Karpas-422 (cell line): ENCODE measurements around the gene RIPPLY2. TPM values are rescaled to one million over a fixed set of nuclear protein-coding genes. Genes with fewer than 3 reads are reported as not detected.
"Not testable (repeated sequence)": the region's sequence is repeated elsewhere in the genome, so short reads cannot be mapped to it uniquely, and the experiment has no call there.

Experiments used
- DNase-seq: peaks from one replicate; pipeline ENCODE4 v3.0.0-alpha.2; 2015
- H2AFZ ChIP-seq: fragments of 200-600 bp; sonication (generic); 2 replicates; pipeline ENCODE4 v1.6.1; 2014; ENCODE audit warnings: antibody characterized with exemption, low read length, mixed read lengths
- H3K27ac ChIP-seq: fragments of 200-600 bp; sonication (generic); 2 replicates; pipeline ENCODE4 v1.5.1; 2014; ENCODE audit warnings: mild to moderate bottlenecking, low read length, moderate library complexity
- H3K27me3 ChIP-seq: fragments of 200-600 bp; sonication (generic); 2 replicates; pipeline ENCODE4 v1.6.1; 2014; ENCODE audit warnings: low read length, mixed read lengths
- H3K36me3 ChIP-seq: fragments of 200-600 bp; sonication (generic); 2 replicates; pipeline ENCODE4 v1.6.1; 2014; ENCODE audit warnings: low read length, mixed read lengths; ENCODE audit not compliant: insufficient read depth
- H3K4me1 ChIP-seq: fragments of 200-600 bp; sonication (generic); 2 replicates; pipeline ENCODE4 v1.6.1; 2014; ENCODE audit warnings: mild to moderate bottlenecking, low read length, mixed read lengths
- H3K4me2 ChIP-seq: fragments of 200-600 bp; sonication (generic); 2 replicates; pipeline ENCODE4 v1.6.1; 2014; ENCODE audit warnings: low read length, low read depth, mild to moderate bottlenecking; ENCODE audit not compliant: poor library complexity, severe bottlenecking
- H3K4me3 ChIP-seq: fragments of 200-600 bp; sonication (generic); 2 replicates; pipeline ENCODE4 v1.5.1; 2014; ENCODE audit warnings: mild to moderate bottlenecking, antibody characterized with exemption, low read length, mixed read lengths
- H3K79me2 ChIP-seq: fragments of 200-600 bp; sonication (generic); 2 replicates; pipeline ENCODE4 v1.6.1; 2014; ENCODE audit warnings: mild to moderate bottlenecking, low read length, mixed read lengths
- H3K9ac ChIP-seq: fragments of 200-600 bp; sonication (generic); 2 replicates; pipeline ENCODE4 v1.6.0; 2014; ENCODE audit warnings: low read length
- H3K9me2 ChIP-seq: fragments of 200-600 bp; sonication (generic), shearing (Covaris generic); replicated peaks from 2 replicates; pipeline ENCODE4 v1.6.0; 2014; ENCODE audit warnings: mild to moderate bottlenecking, low read length, moderate library complexity; ENCODE audit not compliant: insufficient read depth
- H3K9me3 ChIP-seq: fragments of 300-700, 200-600 bp; sonication (generic); 2 replicates; pipeline ENCODE4 v1.6.1; 2014; ENCODE audit warnings: low read length, mixed read lengths
- H4K20me1 ChIP-seq: fragments of 200-600 bp; sonication (generic); 2 replicates; pipeline ENCODE4 v1.6.1; 2014; ENCODE audit warnings: mild to moderate bottlenecking, antibody characterized with exemption, low read length, low read depth; ENCODE audit not compliant: insufficient read depth
- total RNA-seq: library from RNA; depleted of rRNA; stranded (reverse); fragments of >200 nt; shearing (Covaris generic); gene quantifications from 2 replicates; pipeline ENCODE4 v1.2.3, GENCODE V29; 2014; ENCODE audit warnings: low replicate concordance

The RIPPLY2 gene
- total RNA-seq, 1 experiment from 2014 or later, result not detected

DNA sequence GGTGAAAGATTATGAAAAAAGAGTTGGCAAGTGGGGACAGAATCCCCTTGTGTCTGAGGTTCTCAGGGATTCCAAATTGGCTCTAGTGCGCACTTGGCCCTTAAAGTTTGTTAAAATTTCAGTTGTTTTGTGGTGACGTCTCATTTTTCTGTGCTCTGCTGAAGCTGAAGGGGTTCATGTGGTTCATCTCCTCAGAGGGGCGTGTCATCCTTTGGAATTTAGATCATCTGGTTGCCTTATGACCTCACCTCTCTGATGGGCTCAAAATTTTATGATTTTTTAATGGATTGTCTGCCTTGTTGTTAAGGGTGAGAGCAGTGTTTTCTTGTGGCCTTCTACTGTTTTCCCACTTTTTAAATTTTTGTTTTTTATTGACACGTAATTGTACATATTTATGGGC is 26.6 kb downstream of the RIPPLY2 start:
- Histone ChIP-seq H3K79me2 (peaks cover 94% of the 10 kb centered on the region), H3K27me3 (no peaks in the 10 kb centered on the region), H4K20me1 (no peaks in the 10 kb centered on the region), H3K36me3 (no peaks in the 10 kb centered on the region), H3K9ac (no peak overlapping the region), H3K4me3 (no peak overlapping the region), H3K9me3 (no peaks in the 10 kb centered on the region), H2AFZ (no peak overlapping the region), H3K4me2 (no peak overlapping the region), H3K9me2 (no peaks in the 10 kb centered on the region), H3K4me1 (peaks cover 22% of the 10 kb centered on the region), H3K27ac (no peak overlapping the region)
- DNase-seq, result no peak

DNA sequence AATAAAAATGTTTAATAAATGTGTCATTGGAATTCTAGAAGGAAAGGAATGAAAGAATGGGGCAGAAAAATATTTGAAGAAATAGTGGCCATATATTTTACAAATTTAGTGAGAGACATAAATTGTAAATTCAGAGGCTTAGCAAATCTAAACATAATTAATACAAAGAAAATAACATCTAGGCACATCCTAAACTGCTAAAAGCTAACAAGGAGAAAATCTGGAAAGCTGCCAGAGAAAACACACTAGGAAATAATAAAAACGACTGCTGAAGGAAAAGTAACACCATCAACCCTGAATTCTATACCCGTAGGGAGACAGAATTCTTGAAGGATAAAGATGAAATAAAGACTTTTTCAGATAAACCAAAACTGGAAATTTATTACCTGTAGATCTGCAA is 30.1 kb downstream of the RIPPLY2 start:
- H3K9ac ChIP-seq, result no peak overlapping the region

DNA sequence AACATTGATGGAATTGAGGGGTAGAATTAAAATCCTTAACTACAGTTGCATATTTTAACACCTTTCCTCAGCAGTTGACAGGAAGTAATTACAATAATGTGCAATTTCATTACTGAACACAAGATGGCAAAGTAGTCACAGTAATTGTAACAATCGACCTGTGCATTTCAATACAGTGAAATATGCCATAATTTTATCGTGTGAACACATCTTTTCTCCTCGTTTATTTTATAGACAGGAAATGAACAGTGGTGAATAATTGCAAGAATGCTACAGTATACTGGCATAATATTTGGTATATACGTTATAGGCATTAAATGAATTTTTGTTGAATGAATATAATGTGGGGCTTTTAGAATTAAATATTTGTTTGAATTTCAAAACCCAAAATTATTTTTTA is 31.4 kb downstream of the RIPPLY2 start:
- no peaks in the 10 kb centered on the region for H3K27me3 ChIP-seq
- no peak overlapping the region for H3K4me3 ChIP-seq
- H3K27ac ChIP-seq, result no peak overlapping the region
- H3K9me3 ChIP-seq, result no peaks in the 10 kb centered on the region
- H3K4me2 ChIP-seq, result peak overlapping the region; percentile 35
- peaks cover 96% of the 10 kb centered on the region for H3K79me2 ChIP-seq
- no peak overlapping the region for H2AFZ ChIP-seq
- H3K9ac ChIP-seq, result no peak overlapping the region
- H3K36me3 ChIP-seq, result peaks cover 7% of the 10 kb centered on the region; the same call in 1 of the 2 replicates
- no peaks in the 10 kb centered on the region for H3K9me2 ChIP-seq
- peaks cover 2% of the 10 kb centered on the region; the same call in 1 of the 2 replicates for H3K4me1 ChIP-seq
- DNase-seq, result peak; percentile 84
- H4K20me1 ChIP-seq, result no peaks in the 10 kb centered on the region

More for the DNA sequence above, 30.1 kb downstream of the RIPPLY2 start:
- H3K36me3 ChIP-seq, result no peaks in the 10 kb centered on the region
- H3K27ac ChIP-seq, result no peak overlapping the region
- H3K4me3 ChIP-seq, result no peak overlapping the region
- peaks cover 96% of the 10 kb centered on the region for H3K79me2 ChIP-seq
- no peaks in the 10 kb centered on the region for H3K27me3 ChIP-seq
- H3K9me3 ChIP-seq, result no peaks in the 10 kb centered on the region
- no peak overlapping the region for H3K4me2 ChIP-seq
- H3K9me2 ChIP-seq, result no peaks in the 10 kb centered on the region
- no peaks in the 10 kb centered on the region for H4K20me1 ChIP-seq
- peaks cover 11% of the 10 kb centered on the region for H3K4me1 ChIP-seq
- no peak for DNase-seq
- H2AFZ ChIP-seq, result no peak overlapping the region

DNA sequence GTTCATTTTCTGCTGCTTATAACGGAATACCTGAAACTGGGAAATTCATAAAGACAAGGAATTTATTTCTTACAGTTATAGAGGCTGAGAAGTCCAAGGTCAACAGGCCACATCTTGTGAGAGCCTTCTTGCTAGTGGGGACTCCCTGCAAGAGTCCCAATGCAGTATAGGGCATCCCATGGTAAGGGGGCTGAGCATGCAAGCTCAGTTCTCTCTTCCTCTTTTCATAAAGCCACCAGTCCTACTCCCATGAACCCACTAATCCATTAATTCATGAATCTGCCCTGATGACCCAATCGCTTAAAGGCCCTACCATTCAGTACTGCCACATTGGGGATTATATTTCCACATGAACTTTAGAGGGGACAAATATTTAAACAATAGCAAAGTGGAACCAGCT is 32.8 kb downstream of the RIPPLY2 start:
- no peak for DNase-seq
- Histone ChIP-seq H3K9me3 (no peaks in the 10 kb centered on the region), H3K27me3 (no peaks in the 10 kb centered on the region), H3K4me1 (peaks cover 2% of the 10 kb centered on the region; the same call in 1 of the 2 replicates), H3K4me3 (no peak overlapping the region), H3K79me2 (peaks cover 96% of the 10 kb centered on the region), H3K27ac (no peak overlapping the region), H2AFZ (no peak overlapping the region), H3K4me2 (no peak overlapping the region), H3K9ac (no peak overlapping the region), H3K9me2 (no peaks in the 10 kb centered on the region), H4K20me1 (no peaks in the 10 kb centered on the region), H3K36me3 (peaks cover 7% of the 10 kb centered on the region; the same call in 1 of the 2 replicates)

DNA sequence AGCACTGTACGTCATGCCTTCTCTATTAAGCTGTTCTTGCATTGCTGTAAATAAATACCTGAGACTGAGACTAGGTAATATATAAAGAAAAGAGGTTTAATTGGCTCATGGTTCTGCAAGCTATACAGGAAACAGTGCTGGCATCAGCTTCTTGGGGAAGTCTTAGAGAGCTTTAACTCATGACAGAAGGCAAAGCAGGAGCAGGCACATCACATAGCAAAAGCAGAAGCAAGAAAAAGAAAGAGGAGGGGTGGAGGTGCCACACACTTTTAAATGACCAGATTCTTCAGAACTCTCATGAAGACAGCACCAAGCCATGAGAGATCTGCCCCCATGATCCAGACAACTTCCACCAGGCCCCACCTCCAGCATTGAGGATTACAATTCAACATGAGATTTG is 36.5 kb downstream of the RIPPLY2 start:
- Histone ChIP-seq H3K4me1 (peaks cover 1% of the 10 kb centered on the region; the same call in 1 of the 2 replicates), H4K20me1 (no peaks in the 10 kb centered on the region), H3K4me2 (no peak overlapping the region), H3K79me2 (peaks cover 98% of the 10 kb centered on the region), H3K9ac (no peak overlapping the region), H3K27me3 (no peaks in the 10 kb centered on the region), H3K4me3 (no peak overlapping the region), H3K9me2 (no peaks in the 10 kb centered on the region), H3K36me3 (peaks cover 17% of the 10 kb centered on the region), H2AFZ (no peak overlapping the region), H3K9me3 (no peaks in the 10 kb centered on the region), H3K27ac (no peak overlapping the region)
- DNase-seq, result no peak

DNA sequence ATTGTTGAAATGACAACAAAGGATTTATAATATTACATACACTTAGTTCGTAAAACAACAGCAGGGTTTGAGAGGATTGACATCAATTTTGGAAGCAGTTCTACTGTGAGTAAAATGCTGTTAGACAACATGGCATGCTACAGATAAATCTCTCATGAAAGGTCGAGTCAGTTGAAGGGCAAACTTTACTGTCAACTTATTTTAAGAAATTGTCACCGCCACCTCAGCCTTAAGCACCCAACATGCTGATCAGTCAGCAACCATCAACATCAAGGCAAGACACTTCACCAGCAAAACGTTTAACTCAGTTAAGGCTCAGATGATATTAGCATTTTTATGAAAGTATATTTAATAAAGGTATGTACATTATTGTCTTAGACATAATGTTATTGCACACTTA is 37.4 kb downstream of the RIPPLY2 start:
- H3K9me3 ChIP-seq, result no peaks in the 10 kb centered on the region
- no peak overlapping the region for H3K9ac ChIP-seq
- H4K20me1 ChIP-seq, result no peaks in the 10 kb centered on the region
- no peak overlapping the region for H3K4me2 ChIP-seq
- no peak overlapping the region for H2AFZ ChIP-seq
- no peaks in the 10 kb centered on the region for H3K27me3 ChIP-seq
- H3K9me2 ChIP-seq, result no peaks in the 10 kb centered on the region
- H3K79me2 ChIP-seq, result peaks cover 98% of the 10 kb centered on the region
- no peaks in the 10 kb centered on the region for H3K4me1 ChIP-seq
- no peak overlapping the region for H3K27ac ChIP-seq
- H3K4me3 ChIP-seq, result no peak overlapping the region
- H3K36me3 ChIP-seq, result peaks cover 22% of the 10 kb centered on the region
- no peak for DNase-seq

GRCh38 chr6:83891586-83891985 is 38.4 kb downstream of the RIPPLY2 start:
- Histone ChIP-seq H3K79me2 (peaks cover 98% of the 10 kb centered on the region), H3K27ac (no peak overlapping the region)

DNA sequence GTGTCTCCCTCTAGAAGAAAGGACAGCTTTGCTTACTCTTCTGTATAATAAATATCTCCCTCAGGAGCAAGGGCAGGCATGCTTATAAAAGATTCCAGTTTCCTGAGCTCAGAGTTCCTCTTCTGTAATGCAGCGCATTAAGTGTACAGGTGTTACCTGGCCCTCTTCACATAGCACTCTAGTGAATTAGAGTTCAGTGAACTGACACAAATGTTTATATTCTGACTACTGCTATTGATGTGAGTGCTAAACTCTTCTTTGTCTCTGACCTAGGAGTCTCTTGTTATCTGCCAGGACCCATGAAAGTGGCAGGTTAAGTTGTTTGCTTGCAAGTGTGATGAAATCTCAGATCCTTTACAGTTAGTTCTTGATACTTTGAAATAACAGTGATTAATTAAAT is 39.9 kb downstream of the RIPPLY2 start:
- Histone ChIP-seq H3K27me3 (no peaks in the 10 kb centered on the region), H2AFZ (no peak overlapping the region), H3K4me1 (no peaks in the 10 kb centered on the region), H3K9ac (no peak overlapping the region), H3K4me2 (no peak overlapping the region), H3K79me2 (peaks cover 88% of the 10 kb centered on the region), H3K9me2 (no peaks in the 10 kb centered on the region), H3K4me3 (no peak overlapping the region), H3K27ac (no peak overlapping the region), H3K9me3 (peaks cover 3% of the 10 kb centered on the region; the same call in 1 of the 2 replicates), H3K36me3 (peaks cover 34% of the 10 kb centered on the region), H4K20me1 (no peaks in the 10 kb centered on the region)
- no peak for DNase-seq

More at GRCh38 chr6:83891586-83891985, 38.4 kb downstream of the RIPPLY2 start:
- H4K20me1 ChIP-seq, result no peaks in the 10 kb centered on the region
- peaks cover 33% of the 10 kb centered on the region for H3K36me3 ChIP-seq
- H3K4me3 ChIP-seq, result no peak overlapping the region
- no peaks in the 10 kb centered on the region for H3K4me1 ChIP-seq
- no peak for DNase-seq
- H3K9me3 ChIP-seq, result peaks cover 3% of the 10 kb centered on the region; the same call in 1 of the 2 replicates
- H3K9me2 ChIP-seq, result no peaks in the 10 kb centered on the region
- H3K4me2 ChIP-seq, result no peak overlapping the region
- no peak overlapping the region for H3K9ac ChIP-seq
- H2AFZ ChIP-seq, result no peak overlapping the region
- no peaks in the 10 kb centered on the region for H3K27me3 ChIP-seq

DNA sequence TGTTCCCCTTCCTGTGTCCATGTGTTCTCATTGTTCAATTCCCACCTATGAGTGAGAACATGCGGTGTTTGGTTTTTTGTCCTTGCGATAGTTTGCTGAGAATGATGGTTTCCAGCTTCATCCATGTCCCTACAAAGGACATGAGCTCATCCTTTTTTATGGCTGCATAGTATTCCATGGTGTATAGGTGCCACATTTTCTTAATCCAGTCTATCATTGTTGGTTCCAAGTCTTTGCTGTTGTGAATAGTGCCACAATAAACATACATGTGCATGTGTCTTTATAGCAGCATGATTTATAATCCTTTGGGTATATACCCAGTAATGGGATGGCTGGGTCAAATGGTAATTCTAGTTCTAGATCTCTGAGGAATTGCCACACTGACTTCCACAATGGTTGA is 43.9 kb downstream of the RIPPLY2 start:
- H3K4me1 ChIP-seq, H3K4me3 ChIP-seq, H3K9me2 ChIP-seq, H3K27ac ChIP-seq, H3K9me3 ChIP-seq, H3K27me3 ChIP-seq, H4K20me1 ChIP-seq, H2AFZ ChIP-seq, H3K4me2 ChIP-seq, DNase-seq, H3K9ac ChIP-seq: not testable (repeated sequence)
- H3K36me3 ChIP-seq, result peaks cover 27% of the 10 kb centered on the region
- peaks cover 60% of the 10 kb centered on the region for H3K79me2 ChIP-seq
